Adrenal gland (tissue), 5 donors: ENCODE results near the gene ZNF324.
"Not testable (repeated sequence)": the region's sequence is repeated elsewhere in the genome, so short reads cannot be mapped to it uniquely, and the experiment has no call there.

Experiments
- CTCF ChIP-seq, 6 experiments: fragments of 450-650 bp in 4 of 6; fragments of 200-600 bp in 2 of 6; sonication (generic) in 1 of 6; IDR thresholded peaks; 1 replicate in 5 of 6; 2 replicates in 1 of 6; pipeline versions ENCODE4 v1.5.1 to v1.8.0; 2016 to 2021; ENCODE audit warnings: antibody characterized with exemption in 6 of 6, mild to moderate bottlenecking in 2 of 6, moderate library complexity in 1 of 6
- POLR2A ChIP-seq, 2 donors: fragments of 450-650 bp; IDR thresholded peaks; one replicate each; pipeline ENCODE4 v1.6.1; 2017; ENCODE audit warnings: antibody characterized with exemption in 2 of 2, mild to moderate bottlenecking in 2 of 2, moderate library complexity in 1 of 2
- donor health status: DM: no; HTN: no; CAD: no.

GRCh38 chr19:58448860-58449259 is 18.0 kb upstream of the ZNF324 start:
- not testable (repeated sequence) for TF ChIP-seq CTCF, POLR2A (IDR thresholded peaks at IDR 0.05)
